Liver (tissue), 9 donors: ENCODE measurements around the gene ASIC5. TPM values are rescaled to one million over a fixed set of nuclear protein-coding genes. Genes with fewer than 3 reads are reported as not detected.

Source experiments
- DNase-seq: peaks from one replicate; pipeline ENCODE4 v3.0.0-alpha.2; 2017; ENCODE audit warnings: low spot score
- H3K27ac ChIP-seq, 2 donors: one replicate each; pipeline ENCODE4 v1.7.0; 2013; ENCODE audit warnings: inconsistent platforms in 2 of 2, low read length in 2 of 2, control low read depth in 1 of 2, low read depth in 1 of 2, mild to moderate bottlenecking in 1 of 2
- H3K27me3 ChIP-seq, 4 donors: one replicate each; pipeline versions ENCODE4 v1.6.1 to v1.7.0; 2013; ENCODE audit warnings: low read length in 3 of 4, inconsistent platforms in 1 of 4, mild to moderate bottlenecking in 1 of 4, moderate library complexity in 1 of 4; ENCODE audit not compliant: control insufficient read depth in 4 of 4, insufficient read depth in 4 of 4
- H3K36me3 ChIP-seq, 4 donors: one replicate each; pipeline versions ENCODE4 v1.6.1 to v1.7.0; 2013; ENCODE audit warnings: low read length in 3 of 4, mild to moderate bottlenecking in 3 of 4, low read depth in 1 of 4, moderate library complexity in 1 of 4; ENCODE audit not compliant: control insufficient read depth in 4 of 4, insufficient read depth in 3 of 4
- H3K4me1 ChIP-seq, 4 donors: one replicate each; pipeline versions ENCODE4 v1.6.1 to v1.7.0; 2013; ENCODE audit warnings: low read length in 3 of 4, mild to moderate bottlenecking in 3 of 4, moderate library complexity in 1 of 4; ENCODE audit not compliant: control insufficient read depth in 4 of 4, insufficient read depth in 4 of 4
- H3K4me3 ChIP-seq, 3 donors: one replicate each; pipeline versions ENCODE4 v1.6.1 to v1.7.0; 2013; ENCODE audit warnings: low read length in 3 of 3, control low read depth in 1 of 3, low read depth in 1 of 3, mild to moderate bottlenecking in 1 of 3
- H3K9ac ChIP-seq, 2 donors: one replicate each; pipeline ENCODE4 v1.7.0; 2013; ENCODE audit warnings: low read length in 2 of 2, mild to moderate bottlenecking in 2 of 2, moderate library complexity in 2 of 2, control low read depth in 1 of 2, low read depth in 1 of 2
- H3K9me3 ChIP-seq, 4 donors: one replicate each; pipeline versions ENCODE4 v1.6.1 to v1.7.0; 2013; ENCODE audit warnings: low read length in 3 of 4; ENCODE audit not compliant: control insufficient read depth in 4 of 4
- ATF3 ChIP-seq: IDR thresholded peaks from 2 replicates; pipeline ENCODE4 v1.6.1; 2016; ENCODE audit warnings: antibody characterized with exemption
- CTCF ChIP-seq: fragments of 150-350 bp; IDR thresholded peaks from 2 replicates; pipeline ENCODE4 v1.5.1; 2017; ENCODE audit warnings: improper control_type of control experiment, low read depth, low read length; ENCODE audit not compliant: missing input control
- EGR1 ChIP-seq, 2 donors: IDR thresholded peaks; 2 replicates each; pipeline ENCODE4 v1.6.1; 2016 to 2018; ENCODE audit warnings: antibody characterized with exemption in 2 of 2, low read depth in 2 of 2
- FOXA1 ChIP-seq: IDR thresholded peaks from 2 replicates; pipeline ENCODE4 v1.6.1; 2016; ENCODE audit warnings: antibody characterized with exemption
- FOXA2 ChIP-seq: IDR thresholded peaks from 2 replicates; pipeline ENCODE4 v1.6.1; 2016; ENCODE audit warnings: antibody characterized with exemption
- GABPA ChIP-seq, 2 donors: IDR thresholded peaks in 1 of 2; conservative IDR thresholded peaks in 1 of 2; 2 replicates each; pipeline ENCODE4 v1.6.1; 2016; ENCODE audit warnings: antibody characterized with exemption in 2 of 2, mild to moderate bottlenecking in 1 of 2, moderate library complexity in 1 of 2
- HNF4A ChIP-seq, 2 donors: conservative IDR thresholded peaks; 2 replicates each; pipeline ENCODE4 v1.6.1; 2016; ENCODE audit warnings: antibody characterized with exemption in 2 of 2, mild to moderate bottlenecking in 2 of 2
- HNF4G ChIP-seq: IDR thresholded peaks from 2 replicates; pipeline ENCODE4 v1.6.1; 2016; ENCODE audit warnings: antibody characterized with exemption
- JUND ChIP-seq, 2 donors: IDR thresholded peaks; 2 replicates each; pipeline ENCODE4 v1.6.1; 2016; ENCODE audit warnings: antibody characterized with exemption in 2 of 2
- MAX ChIP-seq: IDR thresholded peaks from 2 replicates; pipeline ENCODE4 v1.6.1; 2016; ENCODE audit warnings: antibody characterized with exemption
- NR2F2 ChIP-seq: IDR thresholded peaks from 2 replicates; pipeline ENCODE4 v1.6.1; 2016; ENCODE audit warnings: antibody characterized with exemption
- RAD21 ChIP-seq, 2 donors: IDR thresholded peaks; 2 replicates each; pipeline ENCODE4 v1.6.1; 2016; ENCODE audit warnings: antibody characterized with exemption in 2 of 2, mild to moderate bottlenecking in 2 of 2
- REST ChIP-seq: IDR thresholded peaks from 2 replicates; pipeline ENCODE4 v1.6.1; 2016; ENCODE audit warnings: antibody characterized with exemption, mild to moderate bottlenecking
- RXRA ChIP-seq, 2 donors: IDR thresholded peaks; 2 replicates each; pipeline ENCODE4 v1.6.1; 2017 to 2018; ENCODE audit warnings: antibody characterized with exemption in 2 of 2, mild to moderate bottlenecking in 1 of 2
- SP1 ChIP-seq: IDR thresholded peaks from 2 replicates; pipeline ENCODE4 v1.6.1; 2018; ENCODE audit warnings: antibody characterized with exemption, mild to moderate bottlenecking
- TAF1 ChIP-seq: conservative IDR thresholded peaks from 2 replicates; pipeline ENCODE4 v1.6.1; 2016; ENCODE audit warnings: antibody characterized with exemption, mild to moderate bottlenecking
- YY1 ChIP-seq: IDR thresholded peaks from 2 replicates; pipeline ENCODE4 v1.6.1; 2016; ENCODE audit warnings: antibody characterized with exemption, mild to moderate bottlenecking
- ZBTB33 ChIP-seq: IDR thresholded peaks from 2 replicates; pipeline ENCODE4 v1.6.1; 2016; ENCODE audit warnings: antibody characterized with exemption
- WGBS: extraction: QIAGEN DNeasy Blood & Tissue Kit; methylation state at CpG from one replicate; pipeline ENCODE4 v1.1.7; 2013; 5-methylcytosine and 5-hydroxymethylcytosine counted together
- polyA plus RNA-seq, 2 donors: library from polyadenylated mRNA; stranded (reverse) in 1 of 2; unstranded in 1 of 2; fragments of 200-250 nt in 1 of 2; fragments of >200 nt in 1 of 2; fragmentation: Nextera tagmentation in 1 of 2; extraction: Ambion mirVana in 1 of 2; gene quantifications; one replicate each; pipeline versions ENCODE4 v1.2.1 to v1.2.3, GENCODE V29; 2013 to 2015
- total RNA-seq, 2 donors: library from RNA; depleted of rRNA; stranded (reverse); fragments of >200 nt; gene quantifications; one replicate each; pipeline ENCODE4 v1.2.3, GENCODE V29; 2014
- donor health status: healthy.
- donor health status: healthy.
- donor health status: healthy.
- donor health status: healthy.
- donor health status: healthy.

Gene ASIC5
- total and polyA plus RNA-seq, 4 donors: not detected

- TF ChIP-seq HNF4G (no peak), ATF3 (no peak), FOXA1 (no peak), GABPA (IDR thresholded peaks at IDR 0.05 in 1 of 2, conservative IDR thresholded peaks at IDR 0.05 in 1 of 2) (no peak), NR2F2 (no peak), RXRA (IDR thresholded peaks at IDR 0.05) (no peak), YY1 (no peak), SP1 (no peak), FOXA2 (no peak), EGR1 (IDR thresholded peaks at IDR 0.05; ENCODE audit: low read depth in 2 of 2) (no peak), TAF1 (no peak), JUND (IDR thresholded peaks at IDR 0.05) (no peak)
- H3K27me3 ChIP-seq: no peaks in the 10 kb centered on the region
- peaks cover 0 to 5% (median 2%) of the 10 kb centered on the region in 4 donors for H3K36me3 ChIP-seq
- H3K9ac ChIP-seq: peak overlapping the region; percentile 60 to 88
- peaks cover 0 to 30% (median 14%) of the 10 kb centered on the region in 4 donors for H3K4me1 ChIP-seq
- WGBS: 22% methylated on average over 3 of the region's 3 CpGs
- no peaks in the 10 kb centered on the region for H3K9me3 ChIP-seq
- H3K27ac ChIP-seq: peak overlapping the region; percentile 28 to 71
- H3K4me3 ChIP-seq: peak overlapping the region; percentile 74 to 95 (median 81)
- no peak for DNase-seq
Observed at GRCh38 chr4:155904331-155904730, 38.3 kb upstream of the ASIC5 start.

GRCh38 chr4:155903453-155903852 lies 37.4 kb upstream of the ASIC5 start, which contains the start of gene TDO2:
TDO2 (plus strand) TSS chr4:155903696; CDS start chr4:155903759, 63 bp downstream.
- TF ChIP-seq CTCF (no peak), FOXA1 (peak; percentile 64), HNF4A (conservative IDR thresholded peaks at IDR 0.05) (peak; percentile 72 to 78), FOXA2 (peak; percentile 50), ZBTB33 (peak; percentile 49), YY1 (peak; percentile 81), SP1 (peak; percentile 94), RXRA (IDR thresholded peaks at IDR 0.05) (peak; percentile 89 to 94), RAD21 (IDR thresholded peaks at IDR 0.05) (peak; percentile 48 to 52), HNF4G (no peak), REST (peak; percentile 95), NR2F2 (no peak), EGR1 (IDR thresholded peaks at IDR 0.05; ENCODE audit: low read depth in 2 of 2) (peak in 1 of 2 donors; percentile 37), TAF1 (peak; percentile 99), GABPA (IDR thresholded peaks at IDR 0.05 in 1 of 2, conservative IDR thresholded peaks at IDR 0.05 in 1 of 2) (peak in 1 of 2 donors; percentile 20), MAX (peak; percentile 14), JUND (IDR thresholded peaks at IDR 0.05) (peak; percentile 61 to 64), ATF3 (peak; percentile 65)
- H3K9me3 ChIP-seq: no peaks in the 10 kb centered on the region
- WGBS: 28% methylated on average over 1 of the region's 1 CpG
- peaks cover 0 to 24% (median 12%) of the 10 kb centered on the region in 4 donors for H3K4me1 ChIP-seq
- DNase-seq: peak; percentile 41
- H3K4me3 ChIP-seq: peak within 1 kb of the TSS; percentile 74 to 95 (median 81)
- H3K36me3 ChIP-seq: peaks cover 0 to 4% (median 0%) of the 10 kb centered on the region in 4 donors
- peak within 1 kb of the TSS; percentile 28 to 71 for H3K27ac ChIP-seq
- H3K9ac ChIP-seq: peak within 1 kb of the TSS; percentile 60 to 88
- H3K27me3 ChIP-seq: no peaks in the 10 kb centered on the region
